Endothelial cell of hepatic sinusoid (primary cell): Measurements from ENCODE around the gene PHKB.

Experiments used
- in situ Hi-C: cut with HindIII; loops from 2 replicates; pipeline ENCODE4 v1.10.0; 2017; ENCODE audit warnings: low sequenced_read_pairs

Gene PHKB

GRCh38 chr16:47561286-47561685 is 100.2 kb downstream of the PHKB start:
- in situ Hi-C loops, result no loop called here

GRCh38 chr16:47562366-47562765 is 101.2 kb downstream of the PHKB start:
- in situ Hi-C loops, result no loop called here

DNA sequence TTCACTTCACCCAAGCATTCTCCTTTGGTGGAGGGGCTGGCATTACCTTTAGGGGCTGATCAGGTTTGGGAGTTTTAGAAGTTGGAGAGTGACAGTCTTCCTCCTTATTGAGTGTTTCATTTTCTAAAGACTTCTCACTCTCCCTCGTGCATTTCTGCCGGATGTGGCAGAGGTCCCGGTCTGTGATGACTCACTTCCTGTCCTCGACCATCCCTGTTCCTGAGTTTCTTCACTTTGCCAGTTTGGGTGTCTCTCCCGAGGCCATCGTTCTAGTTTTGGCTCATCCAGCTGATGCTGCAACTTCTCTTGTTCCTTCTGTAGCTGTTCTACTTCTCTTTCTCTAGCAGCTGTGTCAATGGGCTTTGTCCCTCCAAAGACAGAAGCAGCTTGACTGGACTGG is 104.3 kb downstream of the PHKB start:
- in situ Hi-C loops, result no loop called here

- in situ Hi-C loops, result no loop called here
These were observed 106.2 kb downstream of the PHKB start for GRCh38 chr16:47567321-47567720.

GRCh38 chr16:47568351-47568750 is 107.2 kb downstream of the PHKB start:
- in situ Hi-C loops, result no loop called here

DNA sequence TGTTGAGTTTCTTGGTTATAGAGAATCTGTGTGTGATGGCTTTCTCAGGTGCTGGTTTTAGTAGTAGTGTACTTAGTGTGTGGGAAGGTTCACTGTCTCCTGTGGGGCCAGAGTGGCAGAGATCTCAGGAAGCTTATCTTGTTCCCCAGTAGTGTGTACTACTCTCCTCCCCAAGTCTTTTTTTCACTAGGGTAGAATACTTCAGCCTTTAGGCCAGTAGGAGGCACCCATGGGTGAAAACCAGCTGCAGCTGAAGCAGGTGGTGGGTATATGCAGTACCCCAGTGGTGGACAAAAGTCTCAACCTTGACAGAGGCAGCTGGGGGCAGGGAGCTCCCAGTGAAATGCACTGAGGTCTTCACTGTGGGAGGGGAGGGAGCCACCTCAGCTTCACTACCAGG is 109.9 kb downstream of the PHKB start:
- in situ Hi-C loops, result no loop called here

DNA sequence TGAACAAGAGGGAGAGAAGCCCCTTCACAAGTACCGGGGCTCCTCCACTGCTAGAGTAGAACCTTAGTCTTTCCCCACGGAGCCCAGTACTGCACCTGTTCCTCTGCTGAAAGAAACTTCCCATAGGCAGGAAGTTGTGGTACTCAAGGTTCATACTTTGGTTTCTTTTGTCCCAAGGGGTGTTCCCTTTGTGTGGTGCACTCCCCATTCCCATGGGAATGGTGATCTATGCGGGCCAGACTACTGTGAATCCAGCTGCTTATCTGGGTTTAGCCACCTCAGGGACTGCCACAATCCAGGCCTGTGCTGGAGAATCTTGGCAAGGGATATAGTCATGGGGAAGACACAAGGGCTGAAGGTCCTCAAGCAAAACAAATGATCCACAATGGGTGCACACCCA is 110.6 kb downstream of the PHKB start:
- in situ Hi-C loops, result no loop called here

- in situ Hi-C loops, result no loop called here
These were observed 113.2 kb downstream of the PHKB start for GRCh38 chr16:47574091-47575054.

DNA sequence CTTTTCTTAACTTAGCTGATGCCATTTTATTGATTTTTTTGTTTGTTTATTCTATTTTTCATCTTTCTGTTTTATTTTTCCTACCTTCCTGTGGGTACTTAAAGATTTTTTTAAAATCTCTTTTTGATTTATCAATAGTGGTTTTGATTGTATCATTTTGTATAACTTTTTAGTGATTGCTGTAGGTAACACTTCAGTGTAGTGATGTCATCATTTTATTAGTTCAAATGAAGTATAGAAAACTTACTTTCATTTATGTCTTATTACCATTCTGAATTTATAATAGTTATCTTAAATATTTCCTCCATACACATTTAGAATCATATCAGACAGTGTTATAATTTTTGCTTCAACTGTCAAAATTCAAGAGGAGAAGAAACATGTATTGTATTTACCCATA is 115.9 kb downstream of the PHKB start:
- in situ Hi-C loops, result no loop called here

- in situ Hi-C loops, result no loop called here
These were observed 116.9 kb downstream of the PHKB start for GRCh38 chr16:47578033-47578432.

DNA sequence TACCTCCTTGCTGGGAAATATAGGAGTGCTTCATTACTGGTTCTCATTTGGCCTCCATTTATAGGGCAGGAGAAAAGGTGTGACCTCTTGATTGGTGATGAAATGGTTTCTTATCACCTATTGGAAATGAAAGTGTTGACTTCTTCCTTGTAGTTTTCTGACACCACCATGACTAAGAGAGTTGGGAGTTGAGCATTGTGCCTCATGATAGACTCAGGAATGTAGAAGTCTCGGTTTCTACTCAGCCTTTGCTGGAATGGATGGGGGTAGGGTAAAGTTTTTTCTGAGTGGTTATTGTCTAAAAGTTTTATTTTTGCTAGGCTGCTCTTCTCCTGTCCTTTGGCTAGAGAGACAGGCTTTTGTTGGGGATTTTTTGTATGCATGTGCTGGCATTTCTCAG is 117.4 kb downstream of the PHKB start:
- in situ Hi-C loops, result no loop called here

- in situ Hi-C loops, result no loop called here
These were observed 120.0 kb downstream of the PHKB start for GRCh38 chr16:47581114-47581513.

DNA sequence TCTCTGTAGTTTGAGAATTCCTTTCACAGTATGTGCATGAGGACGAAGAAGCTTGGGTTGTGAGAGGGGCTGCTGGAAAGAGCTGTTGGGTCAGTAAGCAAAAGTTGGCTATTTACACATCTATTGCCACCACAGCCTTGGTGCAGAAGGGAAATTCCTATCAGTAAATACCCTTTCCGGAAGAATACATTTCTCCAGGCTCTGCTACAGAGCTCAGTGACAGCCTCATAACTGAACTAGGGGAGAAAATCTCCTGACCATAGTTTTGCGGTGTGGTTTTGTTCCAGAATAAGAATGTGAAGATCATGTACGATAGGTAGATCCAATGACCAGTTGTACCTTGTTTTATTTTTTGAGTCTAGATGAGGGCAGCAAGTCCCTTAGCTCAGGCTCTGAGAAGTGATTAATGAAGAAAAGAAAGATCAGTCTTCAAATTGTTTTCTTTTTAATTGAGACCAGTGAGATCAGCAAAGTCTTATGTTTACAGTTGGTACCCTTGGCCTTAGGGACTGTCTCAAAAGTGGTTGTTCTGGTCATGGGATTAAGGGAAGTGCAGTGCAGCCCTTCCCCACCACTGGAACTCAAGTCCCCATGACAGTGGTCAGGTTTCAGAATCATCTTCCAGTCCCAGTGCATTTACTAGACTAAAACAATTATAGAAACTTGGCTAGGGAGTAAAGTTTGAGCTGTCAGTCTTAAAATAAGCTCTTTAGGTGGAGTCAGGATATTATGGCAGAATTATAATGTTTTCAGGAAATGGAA is 123.5 kb downstream of the PHKB start:
- in situ Hi-C loops, result no loop called here

- in situ Hi-C loops, result no loop called here
These were observed 125.0 kb downstream of the PHKB start for GRCh38 chr16:47586121-47586520.

DNA sequence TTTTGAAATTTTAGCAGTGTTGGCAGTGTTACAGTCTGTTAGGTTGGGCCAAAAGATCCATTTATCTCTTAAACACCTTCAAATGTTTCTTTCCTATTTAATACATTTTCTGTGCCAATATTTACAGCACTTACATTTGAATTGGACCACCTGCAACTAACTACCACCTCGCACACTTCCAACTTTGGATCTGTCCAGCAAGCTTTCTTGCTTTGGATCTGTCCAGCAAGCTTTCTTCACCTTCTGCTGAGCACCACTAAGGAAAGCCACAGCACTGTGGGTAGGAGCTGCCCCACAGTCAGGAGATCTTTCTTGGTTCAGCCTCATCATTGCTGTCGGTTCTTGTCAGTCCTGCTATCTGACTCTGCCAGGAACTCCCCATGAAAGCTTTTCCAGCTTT is 129.3 kb downstream of the PHKB start:
- in situ Hi-C loops, result no loop called here

- in situ Hi-C loops, result no loop called here
These were observed 131.1 kb downstream of the PHKB start for GRCh38 chr16:47592232-47592631.

DNA sequence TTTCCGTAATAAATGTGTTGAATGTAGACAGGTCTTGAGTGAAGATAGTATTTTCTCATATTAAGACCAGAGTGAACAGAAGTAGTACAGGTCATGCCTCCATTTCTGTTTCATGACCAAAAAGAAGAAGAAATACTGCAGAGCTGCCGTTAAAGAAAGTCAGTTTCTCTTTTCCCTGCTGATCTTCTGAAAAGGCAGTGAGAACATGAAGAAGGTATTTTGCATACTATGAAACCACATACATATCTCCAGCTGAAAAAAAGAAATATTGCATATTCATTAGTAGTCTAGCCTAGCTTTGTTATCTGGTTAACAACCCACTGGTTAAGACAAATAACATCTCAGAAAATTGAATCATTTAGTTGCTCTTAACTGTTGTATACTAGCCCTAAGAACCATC is 138.4 kb downstream of the PHKB start:
- in situ Hi-C loops, result no loop called here

DNA sequence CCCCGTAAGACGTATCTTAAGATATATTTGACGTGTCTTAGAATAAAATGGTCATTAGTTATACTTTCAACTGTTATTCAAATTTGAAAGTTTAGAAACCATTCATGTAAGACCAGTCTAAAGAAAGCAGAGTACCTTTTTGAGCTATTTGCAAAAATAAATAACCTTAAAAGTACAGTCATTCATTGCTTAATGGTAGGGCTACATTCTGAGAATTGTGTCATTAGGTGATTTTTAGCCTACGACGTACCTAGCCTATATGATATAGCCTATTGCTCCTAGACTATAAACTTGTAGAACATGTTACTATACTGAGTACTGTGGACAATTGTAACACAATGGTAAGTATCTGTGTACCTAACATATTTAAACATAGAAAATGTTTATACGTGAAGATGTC is 139.2 kb downstream of the PHKB start:
- in situ Hi-C loops, result no loop called here

GRCh38 chr16:47604306-47604705 is 143.2 kb downstream of the PHKB start:
- in situ Hi-C loops, result no loop called here

GRCh38 chr16:47611042-47611441 is 149.9 kb downstream of the PHKB start:
- in situ Hi-C loops, result no loop called here

GRCh38 chr16:47611848-47612493 is 150.8 kb downstream of the PHKB start:
- in situ Hi-C loops, result no loop called here

DNA sequence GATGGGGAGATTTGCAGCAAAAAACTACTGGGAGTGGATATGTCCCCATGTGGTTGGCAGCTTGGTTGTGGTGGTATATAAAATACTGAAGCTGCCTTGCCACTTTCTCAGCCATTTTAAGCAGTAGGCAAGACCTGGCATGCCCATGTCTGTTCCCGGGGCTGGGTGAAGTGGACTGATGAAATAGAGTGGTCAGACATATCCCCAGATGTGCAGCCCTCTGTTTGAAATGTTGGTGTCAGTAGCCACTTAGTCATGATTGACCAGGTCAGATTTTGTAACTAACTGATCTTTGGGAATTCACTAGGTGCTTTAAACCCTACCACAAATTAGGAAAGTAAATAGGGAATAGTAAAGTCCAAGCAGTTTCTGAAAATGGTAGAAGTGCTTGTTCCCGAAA is 151.6 kb downstream of the PHKB start:
- in situ Hi-C loops, result no loop called here
